Left cardiac atrium (tissue), 4 donors: ENCODE results near the gene PFDN5. TPM values are rescaled to one million over a fixed set of nuclear protein-coding genes. Genes with fewer than 3 reads are reported as not detected.

ENCODE experiments used
- ATAC-seq, 2 donors: fragments of 200-7000 bp; cut with Tn5 transposase; one replicate each; pipeline ENCODE4 v1.9.1; 2020; ENCODE audit warnings: mild to moderate bottlenecking in 2 of 2, moderate library complexity in 2 of 2
- DNase-seq: peaks from one replicate; pipeline ENCODE4 v3.0.0-alpha.2; 2020
- intact Hi-C, 2 donors: fragments of 100-400 bp; cut with DNase I; formaldehyde crosslinking; loops; one replicate each; pipeline versions ENCODE4 v1.14.1 to v1.15.1; 2022 to 2023
- long read RNA-seq: library from polyadenylated mRNA; unstranded; transcript quantifications from one replicate; pipeline ENCODE4 v2.0.0, GENCODE V29; 2021
- total RNA-seq, 2 donors: library from RNA; stranded (reverse); fragmentation: NEBNext Ultra II Directional; extraction: Animal tissue kit (Norgen Biotek cat#: 25700); gene quantifications; one replicate each; pipeline ENCODE4 v1.2.1, GENCODE V29; 2021
- donor health status: DM: no; HTN: yes; CAD: no.
- donor health status: DM: no; HTN: yes; CAD: no; lungs with severe emphysema.
- donor health status: DM: yes; HTN: yes; CAD: no.
- donor health status: Dilated cardiomyopathy.

PFDN5 gene
- total RNA-seq = 100 to 1,000 TPM; 345 to 377 TPM
- long read RNA-seq, transcript PFDN5-214 (6 exons, 847 nt) = major isoform, 33 of 47 reads
- long read RNA-seq, partial matches to known transcripts = 1 of 47 reads
- long read RNA-seq, other reads (novel, unspliced or antisense) = 11 of 47 reads

GRCh38 chr12:53295070-53295890 is at the start of gene PFDN5:
PFDN5 (plus strand) TSS chr12:53295542; CDS start chr12:53295568, 26 bp downstream.
- intact Hi-C loops = loop anchor here in 1 of 2 donors (10.0 kb wide), 1 partner anchor 230 kb away; no protein-coding TSS in a partner anchor
- DNase-seq = peak; percentile 93
- peak; percentile 91 to 93 for ATAC-seq

GRCh38 chr12:53251477-53252348 is 43.6 kb upstream of the PFDN5 start:
- intact Hi-C loops = loop anchor here (5.0 kb wide), 1 partner anchor 39 kb away; no protein-coding TSS in a partner anchor
- ATAC-seq (peak; percentile 94 to 96), DNase-seq (peak; percentile 83)

- intact Hi-C loops = loop anchor here (5.0 kb wide), 1 partner anchor 40 kb away; no protein-coding TSS in a partner anchor
- ATAC-seq (peak in 1 of 2 donors; percentile 19), DNase-seq (peak; percentile 47)
These were observed 42.9 kb upstream of the PFDN5 start for GRCh38 chr12:53252349-53252916.

GRCh38 chr12:53253298-53253697 is 42.0 kb upstream of the PFDN5 start:
- DNase-seq (no peak), ATAC-seq (no peak)
- intact Hi-C loops = loop anchor here (5.0 kb wide), 1 partner anchor 41 kb away; no protein-coding TSS in a partner anchor

GRCh38 chr12:53254816-53255545 is 40.4 kb upstream of the PFDN5 start:
- ATAC-seq (no peak), DNase-seq (no peak)
- intact Hi-C loops = loop anchor here (5.0 kb wide), 1 partner anchor 43 kb away; no protein-coding TSS in a partner anchor

- ATAC-seq (no peak), DNase-seq (no peak)
- intact Hi-C loops = no loop called here
These were observed 39.3 kb upstream of the PFDN5 start for GRCh38 chr12:53255996-53256395.

- intact Hi-C loops = no loop called here
- DNase-seq = no peak
- ATAC-seq = no peak
These were observed 36.5 kb upstream of the PFDN5 start for GRCh38 chr12:53258541-53259539.

GRCh38 chr12:53259891-53260290 is 35.5 kb upstream of the PFDN5 start:
- DNase-seq (no peak), ATAC-seq (no peak)
- intact Hi-C loops = no loop called here

- DNase-seq (no peak), ATAC-seq (no peak)
- intact Hi-C loops = loop anchor here in 1 of 2 donors (5.0 kb wide), 1 partner anchor 43 kb away; no protein-coding TSS in a partner anchor
These were observed 29.6 kb upstream of the PFDN5 start for GRCh38 chr12:53265783-53266182.

- ATAC-seq (peak; percentile 35 to 62), DNase-seq (no peak)
- intact Hi-C loops = loop anchor here in 1 of 2 donors (5.0 kb wide), 1 partner anchor 45 kb away; no protein-coding TSS in a partner anchor
These were observed 27.9 kb upstream of the PFDN5 start for GRCh38 chr12:53267306-53267998.

- ATAC-seq (peak; percentile 95 to 96), DNase-seq (peak; percentile 81)
- intact Hi-C loops = loop anchor here in 1 of 2 donors (5.0 kb wide), 1 partner anchor 46 kb away; no protein-coding TSS in a partner anchor
These were observed 27.2 kb upstream of the PFDN5 start, which contains the start of gene ESPL1 for GRCh38 chr12:53267999-53268629. ESPL1 (plus strand) TSS chr12:53268299; CDS start chr12:53268767, 468 bp downstream.

GRCh38 chr12:53268630-53269562 is 26.4 kb upstream of the PFDN5 start:
- DNase-seq (no peak), ATAC-seq (no peak)
- intact Hi-C loops = loop anchor here in 1 of 2 donors (5.0 kb wide), 1 partner anchor 47 kb away; no protein-coding TSS in a partner anchor

GRCh38 chr12:53274445-53274844 is 20.9 kb upstream of the PFDN5 start:
- DNase-seq (no peak), ATAC-seq (no peak)
- intact Hi-C loops = no loop called here

- intact Hi-C loops = no loop called here
- no peak for DNase-seq
- ATAC-seq = no peak
These were observed 18.8 kb upstream of the PFDN5 start for GRCh38 chr12:53276511-53276910.

- DNase-seq (no peak), ATAC-seq (no peak)
- intact Hi-C loops = no loop called here
These were observed 17.4 kb upstream of the PFDN5 start for GRCh38 chr12:53277981-53278380.
